Measurements from ENCODE around the gene BPIFA1. TPM values are rescaled to one million over a fixed set of nuclear protein-coding genes. Genes with fewer than 3 reads are reported as not detected.

Gene BPIFA1
- polyA plus RNA-seq, 1 donor from 2014 or later = not detected

- H3K9me2 ChIP-seq (ENCODE audit: insufficient read depth, low read length) = no peaks in the 10 kb centered on the region
- no peaks in the 10 kb centered on the region for H3K27me3 ChIP-seq (ENCODE audit: insufficient read depth, low read depth, low read length)
- no peaks in the 10 kb centered on the region for H3K9me3 ChIP-seq (ENCODE audit: low read length)
- no peak overlapping the region for H3K4me2 ChIP-seq (ENCODE audit: low read length)
- no peaks in the 10 kb centered on the region for H4K20me1 ChIP-seq (ENCODE audit: insufficient read depth)
- no peak overlapping the region for H3K4me3 ChIP-seq (ENCODE audit: low read length)
- H3F3A ChIP-seq (ENCODE audit: insufficient read depth, low read length, poor library complexity, severe bottlenecking) = no peaks in the 10 kb centered on the region
- H3K27ac ChIP-seq (ENCODE audit: low read length) = no peak overlapping the region
- H3K9ac ChIP-seq (ENCODE audit: low read length) = no peak overlapping the region
- no peak overlapping the region for H2AFZ ChIP-seq (ENCODE audit: low read depth, low read length)
- TF ChIP-seq REST (IDR thresholded peaks at IDR 0.05; ENCODE audit: borderline replicate concordance) (no peak), SMC3 (conservative IDR thresholded peaks at IDR 0.05; ENCODE audit: poor library complexity) (no peak), EZH2 (IDR thresholded peaks at IDR 0.05; ENCODE audit: borderline replicate concordance, insufficient read depth, low read length, poor library complexity, severe bottlenecking) (no peak), TAF1 (IDR thresholded peaks at IDR 0.05; ENCODE audit: low read depth) (no peak), MXI1 (conservative IDR thresholded peaks at IDR 0.05; ENCODE audit: poor library complexity, severe bottlenecking) (no peak)
- no peaks in the 10 kb centered on the region for H3K36me3 ChIP-seq (ENCODE audit: insufficient read depth, low read length)
- no peaks in the 10 kb centered on the region for H3K79me2 ChIP-seq (replicated peaks; ENCODE audit: insufficient read depth, low read length)
Observed at GRCh38 chr20:33279261-33279910, 43.6 kb downstream of the BPIFA1 start.

- no peak overlapping the region for H3K9ac ChIP-seq (ENCODE audit: low read length)
- H3K79me2 ChIP-seq (replicated peaks; ENCODE audit: insufficient read depth, low read length) = no peaks in the 10 kb centered on the region
- H3K36me3 ChIP-seq (ENCODE audit: insufficient read depth, low read length) = no peaks in the 10 kb centered on the region
- no peak for TF ChIP-seq EP300 (conservative IDR thresholded peaks at IDR 0.05; ENCODE audit: poor library complexity, severe bottlenecking)
- TF ChIP-seq POLR2AphosphoS5 (IDR thresholded peaks at IDR 0.05) = no peak
- TF ChIP-seq REST (IDR thresholded peaks at IDR 0.05; ENCODE audit: borderline replicate concordance) = no peak
- TF ChIP-seq EZH2 (IDR thresholded peaks at IDR 0.05; ENCODE audit: borderline replicate concordance, insufficient read depth, low read length, poor library complexity, severe bottlenecking) = no peak
- TF ChIP-seq RAD21 (conservative IDR thresholded peaks at IDR 0.05) = no peak
- no peak for TF ChIP-seq SMC3 (conservative IDR thresholded peaks at IDR 0.05; ENCODE audit: poor library complexity)
- TF ChIP-seq MXI1 (conservative IDR thresholded peaks at IDR 0.05; ENCODE audit: poor library complexity, severe bottlenecking) = no peak
- TF ChIP-seq CTCF (IDR thresholded peaks at IDR 0.05; ENCODE audit: poor library complexity, severe bottlenecking) = no peak
- TF ChIP-seq TAF1 (IDR thresholded peaks at IDR 0.05; ENCODE audit: low read depth) = no peak
- no peaks in the 10 kb centered on the region for H3K27me3 ChIP-seq (ENCODE audit: insufficient read depth, low read depth, low read length)
- no peaks in the 10 kb centered on the region for H3F3A ChIP-seq (ENCODE audit: insufficient read depth, low read length, poor library complexity, severe bottlenecking)
- H3K4me2 ChIP-seq (ENCODE audit: low read length) = no peak overlapping the region
- H3K27ac ChIP-seq (ENCODE audit: low read length) = no peak overlapping the region
- H3K9me2 ChIP-seq (ENCODE audit: insufficient read depth, low read length) = no peaks in the 10 kb centered on the region
- H3K4me3 ChIP-seq (ENCODE audit: low read length) = no peak overlapping the region
- H3K9me3 ChIP-seq (ENCODE audit: low read length) = no peaks in the 10 kb centered on the region
- H4K20me1 ChIP-seq (ENCODE audit: insufficient read depth) = no peaks in the 10 kb centered on the region
- no peak overlapping the region for H2AFZ ChIP-seq (ENCODE audit: low read depth, low read length)
Observed at GRCh38 chr20:33280000-33280680, 44.3 kb downstream of the BPIFA1 start.

Measured in neural cell (in vitro differentiated cells).